GM10248 (cell line): ENCODE results near the gene LIPE.
A peak's percentile ranks its signal among the peaks of the same experiment; 100 is the strongest.

ENCODE experiments used
- CTCF ChIA-PET: fragments of 300-600 bp; sonication (Branson Sonifier 250); formaldehyde crosslinking; extraction: SDS; loops from one replicate; lab custom pipeline; 2021; ENCODE audit warnings: antibody characterized with exemption; lab: Yijun Ruan, JAX
- POLR2A ChIA-PET: fragments of 350-650 bp; sonication (Branson Sonifier 250); formaldehyde crosslinking; extraction: SDS; loops from one replicate; lab custom pipeline; 2020; ENCODE audit warnings: antibody characterized with exemption; lab: Yijun Ruan, JAX
- DNase-seq: peaks from one replicate; pipeline ENCODE4 v3.0.0; 2012; ENCODE audit errors: extremely low spot score
- TF ChIP-seq, protein P1 (sequence below): IDR thresholded peaks from 2 replicates; pipeline ENCODE4 v1.5.1; 2012; ENCODE audit warnings: mild to moderate bottlenecking, low read depth; ENCODE audit errors: extremely low read depth, missing control alignments, control extremely low read depth

Gene LIPE

DNA sequence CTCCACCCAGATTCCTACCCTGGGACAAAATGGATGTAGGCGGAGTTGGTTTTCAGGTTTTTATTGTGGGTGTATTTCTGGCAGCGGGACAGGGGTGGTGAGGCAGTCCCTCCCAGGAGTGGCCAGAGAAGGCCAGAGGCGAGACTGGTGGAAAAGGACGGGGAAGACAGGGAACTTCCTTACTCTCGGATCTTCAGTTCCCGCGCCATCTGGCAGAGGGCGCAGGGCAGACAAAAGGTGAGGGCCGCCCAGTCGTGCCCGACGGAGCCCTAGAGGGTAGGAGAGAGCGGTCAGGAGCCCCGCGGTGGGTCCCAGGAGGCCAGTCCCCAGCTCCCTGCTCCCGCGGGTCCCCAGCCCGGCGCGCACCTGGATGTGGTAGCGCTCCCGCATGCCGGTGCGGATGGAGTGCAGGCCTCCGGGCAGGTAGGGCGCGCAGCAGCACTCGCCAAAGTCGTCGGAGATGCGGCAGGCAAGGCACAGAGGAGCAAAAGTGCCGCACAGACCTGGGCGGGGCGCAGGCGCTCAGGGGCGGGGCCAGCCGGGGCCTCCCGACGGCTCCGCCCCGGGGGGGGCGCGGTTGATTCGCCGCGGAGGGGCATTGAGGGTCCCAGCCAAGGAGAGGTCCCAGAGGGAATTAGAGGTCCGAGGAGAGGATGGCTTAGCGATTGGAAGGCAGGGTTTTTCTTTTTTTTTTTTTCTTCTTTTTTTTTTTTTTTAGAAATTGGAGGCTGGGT is 40.0 kb downstream of the LIPE start:
- TF ChIP-seq, protein P1, sequence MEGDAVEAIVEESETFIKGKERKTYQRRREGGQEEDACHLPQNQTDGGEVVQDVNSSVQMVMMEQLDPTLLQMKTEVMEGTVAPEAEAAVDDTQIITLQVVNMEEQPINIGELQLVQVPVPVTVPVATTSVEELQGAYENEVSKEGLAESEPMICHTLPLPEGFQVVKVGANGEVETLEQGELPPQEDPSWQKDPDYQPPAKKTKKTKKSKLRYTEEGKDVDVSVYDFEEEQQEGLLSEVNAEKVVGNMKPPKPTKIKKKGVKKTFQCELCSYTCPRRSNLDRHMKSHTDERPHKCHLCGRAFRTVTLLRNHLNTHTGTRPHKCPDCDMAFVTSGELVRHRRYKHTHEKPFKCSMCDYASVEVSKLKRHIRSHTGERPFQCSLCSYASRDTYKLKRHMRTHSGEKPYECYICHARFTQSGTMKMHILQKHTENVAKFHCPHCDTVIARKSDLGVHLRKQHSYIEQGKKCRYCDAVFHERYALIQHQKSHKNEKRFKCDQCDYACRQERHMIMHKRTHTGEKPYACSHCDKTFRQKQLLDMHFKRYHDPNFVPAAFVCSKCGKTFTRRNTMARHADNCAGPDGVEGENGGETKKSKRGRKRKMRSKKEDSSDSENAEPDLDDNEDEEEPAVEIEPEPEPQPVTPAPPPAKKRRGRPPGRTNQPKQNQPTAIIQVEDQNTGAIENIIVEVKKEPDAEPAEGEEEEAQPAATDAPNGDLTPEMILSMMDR, result peak; percentile 42
- ChIA-PET CTCF (interaction anchor here (1.2 to 2.0 kb wide), 3 partner anchors 10 to 33 kb away, joined by 3 to 5 read pairs (median 4); no protein-coding TSS in a partner anchor), POLR2A (no interaction called here)
- peak; percentile 79 for DNase-seq

DNA sequence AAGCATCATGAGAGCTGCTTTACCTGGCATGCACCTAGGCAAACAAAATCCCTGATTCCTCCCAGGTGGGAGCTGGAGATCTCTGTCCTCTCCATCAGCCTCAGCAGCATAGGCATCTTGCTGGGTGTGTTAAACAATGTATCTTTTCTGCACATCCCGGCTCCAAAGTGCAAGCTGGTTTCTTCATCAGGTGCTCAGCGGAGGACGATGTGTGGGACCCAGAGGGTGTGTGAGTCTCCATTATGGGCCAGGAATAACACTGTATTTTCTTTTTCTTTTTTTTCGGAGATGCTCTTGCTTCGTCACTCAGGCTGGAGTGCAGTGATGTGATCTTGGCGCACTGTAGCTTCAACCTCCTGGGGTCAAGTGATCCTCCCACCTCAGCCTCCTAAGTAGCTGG is 47.0 kb downstream of the LIPE start:
- ChIA-PET CTCF (interaction anchor here (0.9 to 1.9 kb wide), 7 partner anchors 9 to 240 kb away, joined by 3 to 7 read pairs (median 3); no protein-coding TSS in a partner anchor), POLR2A (no interaction called here)
- DNase-seq, result no peak
- TF ChIP-seq, protein P1, result no peak

DNA sequence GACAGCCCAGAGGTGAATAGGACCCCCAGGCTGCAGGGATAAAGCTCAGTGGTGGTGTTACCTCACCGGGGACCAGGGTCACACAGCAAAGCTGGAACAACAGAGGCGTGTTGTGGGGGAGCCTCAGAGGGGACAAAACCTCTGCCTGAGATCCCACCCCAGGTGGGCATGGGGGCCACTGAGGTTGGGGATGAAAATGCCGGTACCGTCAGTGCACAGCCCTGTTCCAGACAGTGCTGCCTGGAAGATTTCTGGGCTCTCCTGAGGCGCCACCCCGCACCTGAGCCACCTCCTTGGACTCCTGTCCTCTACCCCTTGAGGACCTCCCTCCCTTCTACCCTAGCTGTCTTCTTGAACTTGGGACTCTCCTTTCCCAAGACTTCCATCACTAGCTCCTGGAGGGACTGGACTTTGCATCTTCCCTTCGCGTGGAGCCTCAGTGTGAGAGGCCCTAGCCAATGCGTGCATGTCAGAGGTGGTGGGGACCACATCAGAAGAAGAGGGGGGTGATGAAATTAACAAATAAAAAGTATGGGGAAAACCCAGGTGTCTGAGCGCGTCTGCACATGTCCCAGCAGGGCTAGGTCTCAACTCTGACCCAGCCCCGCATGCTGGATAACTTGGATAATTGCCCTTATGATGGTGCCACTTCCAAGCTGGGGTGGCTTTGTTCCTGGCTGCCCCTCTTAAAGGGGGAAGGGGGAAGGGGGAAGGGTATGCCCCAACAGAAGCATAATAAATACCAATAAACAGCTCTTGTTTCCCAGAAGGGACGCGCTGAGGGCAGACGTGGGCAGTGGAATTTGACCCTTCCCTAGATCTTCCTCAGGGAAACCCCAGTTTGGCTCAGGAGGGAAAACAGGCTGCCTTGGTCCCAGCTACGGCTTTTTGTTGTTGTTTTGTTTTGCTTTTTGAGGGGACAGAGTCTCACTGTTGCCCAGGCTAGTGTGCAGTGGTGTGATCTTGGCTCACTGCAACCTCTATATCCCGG is 48.7 kb downstream of the LIPE start:
- TF ChIP-seq, protein P1, result no peak
- ChIA-PET CTCF (interaction anchor here (0.7 to 2.5 kb wide), 4 partner anchors 8 to 60 kb away, joined by 4 to 9 read pairs (median 4); no protein-coding TSS in a partner anchor), POLR2A (no interaction called here)
- no peak for DNase-seq

DNA sequence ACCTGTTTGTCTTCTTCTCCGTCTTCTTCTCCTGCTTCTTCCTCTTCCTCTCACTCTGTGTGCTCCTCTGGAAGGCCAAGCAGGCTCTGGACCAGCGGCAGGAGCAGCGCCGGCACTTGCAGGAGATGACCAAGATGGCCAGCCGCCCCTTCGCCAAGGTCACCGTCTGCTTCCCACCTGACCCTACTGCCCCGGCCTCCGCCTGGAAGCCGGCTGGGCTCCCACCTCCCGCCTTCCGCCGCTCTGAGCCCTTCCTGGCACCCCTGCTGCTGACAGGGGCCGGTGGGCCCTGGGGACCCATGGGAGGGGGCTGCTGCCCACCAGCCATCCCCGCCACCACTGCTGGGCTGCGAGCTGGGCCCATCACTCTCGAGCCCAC is 51.0 kb downstream of the LIPE start:
- TF ChIP-seq, protein P1, result no peak
- CTCF ChIA-PET, result interaction anchor here (1.9 kb wide), 1 partner anchor 10 kb away, joined by 5 read pairs; no protein-coding TSS in a partner anchor
- no peak for DNase-seq
- POLR2A ChIA-PET, result no interaction called here

DNA sequence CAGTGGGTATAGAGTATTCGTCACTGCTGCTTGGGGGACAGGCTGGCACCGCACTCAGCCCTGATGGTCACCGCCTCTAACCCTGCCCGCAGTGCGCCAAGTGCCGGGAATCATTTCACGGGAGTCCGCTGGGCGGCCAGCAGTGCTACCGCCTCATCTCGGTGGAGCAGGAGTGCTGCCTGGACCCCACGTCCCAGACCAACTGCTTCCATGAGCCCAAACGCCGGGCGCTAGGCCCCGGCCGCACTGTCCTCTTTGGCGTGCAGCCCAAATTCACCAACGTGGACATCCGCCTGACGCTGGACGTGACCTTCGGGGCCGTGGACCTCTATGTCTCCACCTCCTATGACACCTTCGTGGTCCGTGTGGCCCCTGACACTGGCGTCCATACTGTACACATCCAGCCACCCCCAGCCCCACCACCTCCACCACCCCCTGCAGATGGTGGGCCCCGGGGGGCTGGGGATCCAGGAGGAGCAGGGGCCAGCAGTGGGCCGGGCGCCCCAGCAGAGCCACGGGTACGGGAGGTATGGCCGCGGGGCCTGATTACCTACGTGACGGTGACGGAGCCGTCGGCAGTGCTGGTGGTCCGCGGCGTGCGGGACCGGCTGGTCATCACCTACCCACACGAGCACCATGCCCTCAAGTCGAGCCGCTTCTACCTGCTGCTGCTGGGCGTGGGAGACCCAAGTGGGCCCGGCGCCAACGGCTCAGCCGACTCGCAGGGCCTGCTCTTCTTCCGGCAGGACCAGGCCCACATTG is 51.6 kb downstream of the LIPE start:
- TF ChIP-seq, protein P1, result no peak
- no peak for DNase-seq
- CTCF ChIA-PET, result no interaction called here
- POLR2A ChIA-PET, result no interaction called here
